Measurements from ENCODE around the gene ECHS1.
"Not testable (repeated sequence)": the region's sequence is repeated elsewhere in the genome, so short reads cannot be mapped to it uniquely, and the experiment has no call there.

The ECHS1 gene

GRCh38 chr10:133373174-133374090, at the start of gene ECHS1:
TSS of gene ECHS1 (minus strand) at chr10:133373354. CDS start at chr10:133373333, 21 bp downstream.
- peak; percentile 63 for DNase-seq

GRCh38 chr10:133422223-133422806, 49.2 kb upstream of the ECHS1 start:
- no peak for DNase-seq

- DNase-seq: no peak
Measured at GRCh38 chr10:133421336-133422222, 48.4 kb upstream of the ECHS1 start.

- no peak for DNase-seq
Measured at GRCh38 chr10:133420579-133420978, 47.4 kb upstream of the ECHS1 start.

GRCh38 chr10:133420028-133420427, 46.9 kb upstream of the ECHS1 start:
- no peak for DNase-seq

GRCh38 chr10:133419211-133419950, 46.2 kb upstream of the ECHS1 start:
- DNase-seq: no peak

GRCh38 chr10:133418289-133418993, 45.3 kb upstream of the ECHS1 start:
- DNase-seq: no peak

GRCh38 chr10:133415752-133416151, 42.6 kb upstream of the ECHS1 start:
- DNase-seq: no peak

GRCh38 chr10:133414401-133414800, 41.2 kb upstream of the ECHS1 start:
- DNase-seq: not testable (repeated sequence)

GRCh38 chr10:133412381-133412711, 39.2 kb upstream of the ECHS1 start:
- DNase-seq: no peak

GRCh38 chr10:133411523-133412380, 38.6 kb upstream of the ECHS1 start:
- no peak for DNase-seq

GRCh38 chr10:133405844-133406527, 32.8 kb upstream of the ECHS1 start:
- no peak for DNase-seq

GRCh38 chr10:133405272-133405671, 32.1 kb upstream of the ECHS1 start:
- no peak for DNase-seq

GRCh38 chr10:133403784-133404183, 30.6 kb upstream of the ECHS1 start:
- DNase-seq: no peak

- no peak for DNase-seq
Measured at GRCh38 chr10:133403359-133403758, 30.2 kb upstream of the ECHS1 start.

GRCh38 chr10:133401981-133402725, 29.0 kb upstream of the ECHS1 start:
- DNase-seq: no peak

GRCh38 chr10:133401500-133401899, 28.3 kb upstream of the ECHS1 start:
- no peak for DNase-seq

- DNase-seq: no peak
Measured at GRCh38 chr10:133400624-133401424, 27.7 kb upstream of the ECHS1 start.

GRCh38 chr10:133399123-133399601, 26.0 kb upstream of the ECHS1 start:
- DNase-seq: no peak

All from NCI-H2171 treated with DMSO at 0.1 percent for 48 hours (cell line).